ENCODE data around the gene ADGRE3. TPM values are rescaled to one million over a fixed set of nuclear protein-coding genes. Genes with fewer than 3 reads are reported as not detected.
"Not testable (repeated sequence)": the region's sequence is repeated elsewhere in the genome, so short reads cannot be mapped to it uniquely, and the experiment has no call there.

ADGRE3 gene
- polyA plus RNA-seq, 10 donors, result 0.05 TPM; not detected in 9

GRCh38 chr19:14669940-14670339 is 4.7 kb downstream of the ADGRE3 start:
- DNase-seq, result no peak

DNA sequence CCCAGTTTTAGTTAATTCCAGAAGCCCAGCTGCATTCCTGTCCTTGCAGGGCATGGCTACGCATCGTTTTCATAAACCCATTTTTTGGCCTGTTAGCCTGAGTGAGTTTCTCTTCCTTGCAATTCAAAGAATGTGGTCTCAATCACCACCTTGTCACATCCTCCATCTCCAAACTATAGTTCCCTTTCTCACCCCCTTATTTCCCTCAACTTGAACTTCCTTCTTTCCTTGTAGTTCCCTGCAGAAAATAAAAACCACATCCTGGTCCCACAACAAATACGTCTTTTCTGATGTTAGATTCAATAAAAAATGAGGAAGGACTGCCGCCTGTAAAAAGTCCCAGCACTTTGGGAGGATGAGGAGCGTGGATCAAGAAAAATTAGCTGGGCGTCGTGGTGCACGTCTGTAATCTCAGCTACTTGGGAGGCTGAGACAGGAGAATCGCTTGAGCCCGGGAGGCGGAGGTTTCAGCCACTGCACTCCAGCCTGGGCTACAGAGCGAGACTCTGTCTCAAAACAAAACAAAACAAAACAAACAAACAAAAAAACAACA is 13.2 kb downstream of the ADGRE3 start:
- DNase-seq, result peak in 2 of 3 donors; percentile 3 to 18

DNA sequence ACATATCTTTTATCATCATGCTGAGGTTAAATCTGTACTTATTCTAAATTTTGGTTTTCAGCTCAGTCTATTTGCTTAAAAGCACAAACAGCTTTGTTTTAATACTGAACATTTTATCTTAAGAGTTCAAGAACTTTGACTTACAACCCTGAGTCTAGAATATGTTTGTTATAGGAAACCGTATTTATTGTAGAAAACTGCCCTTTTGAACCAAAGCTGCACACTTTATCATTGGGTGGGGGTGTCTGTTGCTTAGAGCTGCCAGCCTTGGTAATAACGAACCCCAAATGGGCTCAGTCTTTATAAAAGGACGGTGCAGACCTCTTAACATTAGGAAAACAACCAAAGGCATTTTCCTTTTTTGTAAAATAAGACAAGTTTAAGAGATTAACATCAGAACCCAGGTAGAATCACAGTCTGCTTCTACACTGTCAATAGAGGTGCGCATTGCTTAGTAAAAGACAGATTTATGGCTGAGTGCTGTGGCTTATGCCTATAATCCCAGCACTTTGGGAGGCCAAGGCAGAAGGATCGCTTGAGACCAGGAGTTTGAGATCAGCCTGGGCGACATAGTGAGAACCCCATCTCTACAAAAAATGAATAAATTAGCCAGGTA is 14.7 kb downstream of the ADGRE3 start:
- no peak for DNase-seq

GRCh38 chr19:14655726-14656125 is 18.9 kb downstream of the ADGRE3 start:
- DNase-seq, result no peak

DNA sequence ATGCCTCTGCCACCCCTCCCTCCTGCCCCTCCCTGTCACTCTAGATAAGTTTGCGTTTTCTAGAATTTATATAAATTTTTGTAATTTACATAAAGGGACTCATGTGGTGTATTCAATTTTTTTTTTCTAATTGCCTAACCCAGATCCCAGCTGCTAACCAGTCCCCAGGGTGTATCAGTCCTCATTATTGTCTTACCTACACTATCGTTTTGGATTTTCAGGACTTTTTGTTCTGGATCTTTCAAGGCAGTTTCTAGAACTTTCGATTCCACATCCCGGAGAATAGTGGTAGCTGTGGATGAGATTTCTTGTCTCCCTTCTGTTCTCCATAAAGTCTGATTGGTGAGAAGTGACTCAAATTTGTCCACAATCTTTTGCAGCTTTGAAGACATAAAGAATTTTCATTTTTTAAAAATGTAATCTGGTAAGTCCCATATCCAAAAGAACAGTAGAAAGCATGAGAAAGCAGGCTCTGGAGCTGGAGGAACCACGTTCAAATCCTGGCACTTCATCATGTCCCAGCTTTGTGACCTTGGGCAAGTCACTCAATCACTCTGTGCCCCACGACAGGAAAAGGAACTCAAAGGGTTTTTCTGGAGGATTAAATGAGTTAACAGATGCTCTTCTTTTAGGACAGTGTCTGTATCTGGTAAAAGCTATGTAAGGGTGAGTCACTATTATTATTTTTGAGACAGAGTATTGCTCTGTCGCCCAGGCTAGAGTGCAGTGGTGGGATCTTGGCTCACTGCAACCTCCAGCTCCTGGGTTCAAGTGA is 19.7 kb downstream of the ADGRE3 start:
- DNase-seq, result no peak

DNA sequence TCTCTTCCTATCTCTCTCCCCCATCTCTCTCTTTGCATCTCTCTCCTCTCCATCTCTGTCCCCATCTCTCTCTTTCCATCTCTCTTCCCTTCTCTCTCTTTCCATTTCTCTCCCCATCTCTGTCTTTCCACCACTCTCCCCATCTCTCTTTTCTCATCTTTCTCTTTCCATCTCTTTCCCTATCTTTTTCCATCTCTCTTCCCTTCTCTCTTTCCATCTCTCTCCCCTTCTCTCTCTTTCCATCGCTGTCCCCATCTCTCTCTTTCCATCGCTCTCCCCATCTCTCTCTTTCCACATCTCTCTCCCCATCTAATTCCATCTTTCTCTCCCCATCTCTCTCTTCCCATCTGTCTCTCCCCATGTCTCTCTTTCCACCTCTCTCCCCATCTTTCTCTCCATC is 24.5 kb downstream of the ADGRE3 start:
- no peak for DNase-seq

GRCh38 chr19:14649020-14649419 is 25.6 kb downstream of the ADGRE3 start:
- no peak for DNase-seq

- DNase-seq, result no peak
These were observed 26.1 kb downstream of the ADGRE3 start for GRCh38 chr19:14648506-14648905.

- no peak for DNase-seq
These were observed 34.9 kb downstream of the ADGRE3 start for GRCh38 chr19:14639536-14640277.

DNA sequence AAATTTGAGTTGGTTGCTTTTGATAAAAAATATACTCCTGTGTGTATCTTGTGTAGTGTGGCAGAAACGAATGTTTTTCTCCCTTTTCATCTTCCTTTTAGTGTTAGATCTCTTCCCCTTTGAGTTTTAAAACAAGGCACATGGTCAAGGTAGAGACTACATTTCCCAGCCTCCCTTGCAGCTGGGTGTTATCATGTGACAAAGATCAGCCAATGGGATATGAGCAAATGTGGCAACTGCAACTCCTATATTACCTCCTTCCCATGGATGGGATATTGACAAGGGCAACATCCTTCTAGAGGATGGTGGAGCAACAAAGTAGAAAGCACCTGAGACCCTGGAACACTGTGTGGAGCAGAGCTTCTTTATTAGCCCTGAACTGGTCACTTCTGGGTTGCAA is 42.4 kb downstream of the ADGRE3 start:
- DNase-seq, result no peak

DNA sequence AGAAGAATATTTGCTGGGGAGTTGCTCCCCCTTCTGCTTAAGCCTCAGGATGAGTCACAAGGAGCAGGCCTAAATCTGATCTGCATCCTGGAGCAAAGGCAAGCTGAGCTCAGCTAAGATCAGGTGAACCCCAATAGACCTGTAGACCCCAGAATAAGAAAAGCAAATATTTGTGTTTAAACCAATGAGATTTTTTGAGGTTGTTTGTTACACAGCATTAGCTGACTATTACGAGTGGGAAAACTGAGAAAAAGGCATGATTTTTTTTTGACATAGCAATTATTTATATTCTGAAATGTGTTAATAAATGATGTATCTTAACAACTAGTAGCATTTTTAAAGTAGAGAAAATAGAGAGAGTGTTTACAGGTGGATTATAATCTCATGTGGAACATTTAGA is 45.1 kb downstream of the ADGRE3 start:
- DNase-seq, result no peak

DNA sequence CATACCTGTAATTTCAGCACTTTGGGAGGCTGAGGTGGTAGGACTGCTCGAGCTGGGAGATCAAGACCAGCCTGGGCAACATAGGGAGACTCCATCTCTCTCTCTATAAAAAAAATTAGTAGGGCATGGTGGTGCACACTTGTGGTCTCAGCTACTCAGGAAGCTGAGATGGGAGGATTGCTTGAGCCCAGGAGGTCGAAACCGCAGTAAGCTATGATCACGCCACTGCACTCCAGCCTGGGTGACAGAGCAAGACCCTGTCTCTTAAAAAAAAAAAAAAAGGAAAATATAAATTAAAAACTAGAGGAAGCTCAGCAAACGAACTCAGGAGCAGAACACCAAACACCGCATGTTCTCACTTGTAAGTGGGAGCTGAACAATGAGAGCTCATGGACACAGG is 50.2 kb downstream of the ADGRE3 start:
- DNase-seq, result not testable (repeated sequence)

DNA sequence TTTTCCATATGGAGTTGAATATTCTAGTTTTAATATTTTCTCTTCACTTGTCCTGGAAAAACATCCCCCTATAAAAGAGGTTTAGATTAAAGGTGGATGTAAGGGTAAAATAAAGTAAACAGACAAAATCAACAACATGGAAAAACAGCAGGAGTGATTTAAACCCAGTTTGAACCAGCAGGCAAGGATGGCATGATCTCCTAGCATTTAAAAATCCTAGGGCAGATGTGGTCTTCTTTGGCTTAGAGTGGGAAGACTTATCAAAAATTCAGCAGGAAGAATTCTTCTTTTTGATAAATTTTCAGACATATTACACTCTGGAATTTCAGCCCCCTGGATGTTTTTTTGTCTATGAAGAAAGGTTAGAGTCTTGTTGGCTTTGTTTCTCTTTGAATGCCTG is 55.2 kb downstream of the ADGRE3 start:
- DNase-seq, result no peak

GRCh38 chr19:14616407-14616806 is 58.2 kb downstream of the ADGRE3 start:
- DNase-seq, result no peak

GRCh38 chr19:14615623-14616022 is 59.0 kb downstream of the ADGRE3 start:
- no peak for DNase-seq

GRCh38 chr19:14614099-14614412 is 60.6 kb downstream of the ADGRE3 start:
- DNase-seq, result peak in 2 of 3 donors; percentile 11 to 17

GRCh38 chr19:14613399-14614098 is 61.1 kb downstream of the ADGRE3 start:
- peak in 1 of 3 donors; percentile 3 for DNase-seq

GRCh38 chr19:14612657-14613056 is 62.0 kb downstream of the ADGRE3 start:
- no peak for DNase-seq

DNA sequence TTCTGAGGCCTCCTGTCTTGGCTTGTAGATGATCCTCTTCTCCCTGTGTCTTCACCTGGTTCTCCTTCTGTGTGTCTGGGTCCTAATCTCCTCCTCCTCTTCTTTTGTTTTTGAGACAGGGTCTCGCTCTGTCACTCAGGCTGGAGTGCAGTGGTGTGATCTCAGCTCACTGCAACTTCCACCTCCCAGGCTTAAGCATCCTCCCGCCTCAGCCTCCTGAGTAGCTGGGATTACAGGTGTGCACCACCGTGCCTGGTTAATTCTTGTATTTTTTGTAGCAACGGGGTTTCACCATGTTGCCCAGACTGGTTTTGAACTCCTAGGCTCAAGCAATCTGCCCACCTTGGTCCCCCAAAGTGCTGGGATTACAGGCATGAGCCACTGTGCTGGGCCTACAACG is 62.4 kb downstream of the ADGRE3 start:
- DNase-seq, result not testable (repeated sequence)

DNA sequence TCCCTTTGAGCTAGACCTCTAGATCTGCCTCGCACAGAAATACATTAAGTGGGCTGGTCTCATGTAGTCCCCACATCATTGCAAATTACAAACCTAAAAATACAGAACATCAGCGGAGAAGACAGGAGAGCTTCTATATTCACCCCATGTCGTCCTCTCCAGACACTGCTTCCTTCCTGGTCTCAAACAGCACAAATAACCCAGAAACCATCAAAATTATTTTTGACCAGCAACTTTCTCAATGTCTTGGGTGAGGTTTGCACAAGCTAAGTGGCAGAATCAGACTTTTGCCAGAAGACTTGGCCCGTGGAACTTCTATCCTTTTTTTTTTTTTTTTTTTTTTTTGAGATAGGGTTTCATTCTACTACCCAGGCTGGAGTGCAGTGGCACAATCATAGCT is 63.6 kb downstream of the ADGRE3 start:
- DNase-seq, result no peak

DNA sequence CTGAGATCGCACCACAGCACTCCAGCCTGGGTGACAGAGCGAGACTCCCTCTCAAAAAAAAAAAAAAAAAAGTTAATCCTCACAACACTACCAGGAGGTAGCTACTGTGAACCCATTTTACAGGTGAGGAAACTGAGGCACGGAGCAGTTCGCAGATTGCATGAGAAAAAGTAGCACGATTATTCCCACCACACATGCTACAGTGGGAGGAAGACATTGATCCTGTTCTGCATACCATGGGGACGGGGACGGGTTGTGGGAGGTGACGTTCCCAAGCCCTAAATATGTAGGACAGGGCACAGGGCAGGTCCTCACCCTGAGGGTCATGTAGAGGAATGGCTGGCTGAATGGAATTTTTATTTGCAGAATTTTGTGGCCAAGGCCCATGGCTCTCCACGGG is 68.0 kb downstream of the ADGRE3 start:
- DNase-seq, result no peak

DNA sequence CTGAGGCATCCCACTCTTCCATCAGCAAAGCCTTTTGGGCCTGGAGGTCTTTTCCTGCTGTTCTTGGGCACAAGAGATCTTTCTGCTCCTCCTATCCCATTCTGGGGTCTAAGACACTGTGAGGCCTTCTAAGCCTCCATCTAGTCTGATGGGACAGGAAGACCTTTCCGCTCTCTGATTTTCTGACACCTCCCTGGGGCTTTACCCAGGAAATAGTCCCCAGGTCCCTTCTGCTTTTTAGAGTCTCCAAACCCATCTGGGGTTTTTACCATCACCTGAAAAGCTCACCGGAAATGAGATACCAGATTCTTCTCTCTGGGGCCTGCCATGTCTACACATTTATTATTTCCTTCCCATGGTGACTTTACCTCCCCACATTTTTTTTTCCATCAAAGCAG is 70.7 kb downstream of the ADGRE3 start:
- DNase-seq, result no peak
